Sigmoid colon (tissue), 7 donors: ENCODE measurements around the gene CLSTN1. TPM values are rescaled to one million over a fixed set of nuclear protein-coding genes. Genes with fewer than 3 reads are reported as not detected.

Source experiments
- DNase-seq: peaks from one replicate; pipeline ENCODE4 v3.0.0-alpha.2; 2019
- H3K27ac ChIP-seq, 4 donors: fragments of 200-600 bp; sonication (generic); one replicate each; pipeline ENCODE4 v1.5.1; 2016 to 2019; ENCODE audit warnings: mild to moderate bottlenecking in 1 of 4
- H3K27me3 ChIP-seq, 3 donors: fragments of 200-600 bp; sonication (generic); one replicate each; pipeline ENCODE4 v1.5.1; 2019; ENCODE audit warnings: mild to moderate bottlenecking in 1 of 3
- H3K36me3 ChIP-seq, 4 donors: fragments of 200-600 bp; sonication (generic); one replicate each; pipeline ENCODE4 v1.5.1; 2016 to 2019
- H3K4me1 ChIP-seq, 4 donors: fragments of 200-600 bp; sonication (generic); one replicate each; pipeline ENCODE4 v1.5.1; 2017 to 2019
- H3K4me3 ChIP-seq, 4 donors: fragments of 200-600 bp; sonication (generic); one replicate each; pipeline ENCODE4 v1.5.1; 2017 to 2019; ENCODE audit warnings: mild to moderate bottlenecking in 2 of 4, moderate library complexity in 1 of 4
- H3K9me3 ChIP-seq, 4 donors: fragments of 200-600 bp in 3 of 4; sonication (generic) in 3 of 4; one replicate each; pipeline versions ENCODE4 v1.5.1 to v1.6.1; 2013 to 2019
- CTCF ChIP-seq, 4 experiments: fragments of 450-650 bp in 3 of 4; fragments of 200-600 bp in 1 of 4; IDR thresholded peaks; one replicate each; pipeline ENCODE4 v1.5.1; 2016 to 2019; ENCODE audit warnings: antibody characterized with exemption in 4 of 4, mild to moderate bottlenecking in 3 of 4, moderate library complexity in 2 of 4
- EP300 ChIP-seq, 4 donors: sonication (generic); formaldehyde crosslinking; IDR thresholded peaks; one replicate each; pipeline ENCODE4 v1.6.1; 2017; ENCODE audit warnings: antibody characterized with exemption in 4 of 4
- POLR2A ChIP-seq, 2 donors: fragments of 450-650 bp; IDR thresholded peaks; one replicate each; pipeline ENCODE4 v1.6.1; 2016; ENCODE audit warnings: antibody characterized with exemption in 2 of 2, mild to moderate bottlenecking in 2 of 2, moderate library complexity in 2 of 2
- POLR2AphosphoS5 ChIP-seq, 4 donors: sonication (generic); formaldehyde crosslinking; IDR thresholded peaks; one replicate each; pipeline ENCODE4 v1.6.1; 2017; ENCODE audit warnings: antibody characterized with exemption in 4 of 4
- WGBS, 2 donors: extraction: QIAGEN DNeasy Blood & Tissue Kit; methylation state at CpG; one replicate each; pipeline ENCODE4 v1.1.7; 2013; 5-methylcytosine and 5-hydroxymethylcytosine counted together
- intact Hi-C: fragments of 100-400 bp; cut with DNase I; formaldehyde crosslinking; loops from one replicate; pipeline ENCODE4 v1.15.1; 2023
- polyA plus RNA-seq, 3 donors: library from polyadenylated mRNA; stranded (reverse); fragments of 200-250 nt; gene quantifications; one replicate each; pipeline ENCODE4 v1.2.3, GENCODE V29; 2013
- total RNA-seq, 4 donors: library from RNA; depleted of rRNA; stranded (reverse); fragments of >200 nt; gene quantifications; one replicate each; pipeline ENCODE4 v1.1.0, GENCODE V29; 2016
- donor health status: healthy with polysubstance abuse.
- donor health status: Bipolar disorder and iron deficiency.
- donor health status: healthy.

Gene CLSTN1
- total and polyA plus RNA-seq, 7 donors: 21.0 to 105 (median 34.6) TPM

DNA sequence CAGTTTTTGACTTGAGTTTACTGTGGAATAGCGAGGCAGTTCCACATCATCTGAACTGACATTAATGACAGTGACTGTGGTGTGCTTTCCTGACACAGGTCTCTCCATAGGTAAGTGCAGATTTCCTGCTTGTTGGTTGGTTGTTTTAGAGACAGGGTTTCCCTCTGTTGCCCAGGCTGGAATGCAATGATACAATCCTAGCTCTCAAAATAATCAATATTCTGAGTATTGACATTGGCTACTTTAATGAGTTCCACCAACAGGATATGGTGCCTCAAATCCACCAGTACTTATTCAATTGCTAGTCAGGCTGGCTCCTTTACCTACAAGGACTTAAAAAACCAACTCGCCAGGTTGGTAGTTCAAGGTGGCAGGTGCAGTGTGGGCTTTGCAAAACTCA, 63.8 kb downstream of the CLSTN1 start:
- TF ChIP-seq POLR2AphosphoS5 (IDR thresholded peaks at IDR 0.05) (no peak), EP300 (IDR thresholded peaks at IDR 0.05) (no peak), POLR2A (IDR thresholded peaks at IDR 0.05) (no peak), CTCF (IDR thresholded peaks at IDR 0.05) (no peak)
- Histone ChIP-seq H3K27ac (no peak overlapping the region), H3K27me3 (no peaks in the 10 kb centered on the region), H3K4me1 (peaks cover 0 to 5% (median 0%) of the 10 kb centered on the region in 4 donors), H3K36me3 (peaks cover 0 to 1% (median 0%) of the 10 kb centered on the region in 4 donors), H3K9me3 (no peaks in the 10 kb centered on the region), H3K4me3 (no peak overlapping the region)
- 95 to 96% methylated on average over 2 of the region's 2 CpGs for WGBS, 2 donors
- intact Hi-C loops: no loop called here
- DNase-seq: no peak

GRCh38 chr1:9758559-9759121, 65.1 kb downstream of the CLSTN1 start:
- WGBS, 2 donors: 95% methylated on average over 10 of the region's 10 CpGs
- Histone ChIP-seq H3K27ac (no peak overlapping the region), H3K27me3 (no peaks in the 10 kb centered on the region), H3K4me3 (no peak overlapping the region), H3K4me1 (peaks cover 0 to 6% (median under 1%) of the 10 kb centered on the region in 4 donors), H3K9me3 (no peaks in the 10 kb centered on the region), H3K36me3 (peaks cover 0 to 14% (median 0%) of the 10 kb centered on the region in 4 donors)
- DNase-seq: no peak
- intact Hi-C loops: no loop called here
- TF ChIP-seq EP300 (IDR thresholded peaks at IDR 0.05) (no peak), POLR2A (IDR thresholded peaks at IDR 0.05) (no peak), POLR2AphosphoS5 (IDR thresholded peaks at IDR 0.05) (no peak), CTCF (IDR thresholded peaks at IDR 0.05) (no peak)

GRCh38 chr1:9755441-9755995, 68.2 kb downstream of the CLSTN1 start:
- Histone ChIP-seq H3K4me3 (no peak overlapping the region), H3K4me1 (peaks cover 0 to 13% (median 7%) of the 10 kb centered on the region in 4 donors), H3K36me3 (peaks cover 0 to 43% (median 10%) of the 10 kb centered on the region in 4 donors), H3K9me3 (no peaks in the 10 kb centered on the region), H3K27ac (no peak overlapping the region), H3K27me3 (no peaks in the 10 kb centered on the region)
- TF ChIP-seq EP300 (IDR thresholded peaks at IDR 0.05): no peak
- no peak for TF ChIP-seq CTCF (IDR thresholded peaks at IDR 0.05)
- TF ChIP-seq POLR2AphosphoS5 (IDR thresholded peaks at IDR 0.05): no peak
- TF ChIP-seq POLR2A (IDR thresholded peaks at IDR 0.05): no peak
- 79 to 84% methylated on average over 10 of the region's 10 CpGs for WGBS, 2 donors
- intact Hi-C loops: no loop called here
- DNase-seq: no peak

GRCh38 chr1:9753121-9753531, 70.6 kb downstream of the CLSTN1 start:
- Histone ChIP-seq H3K36me3 (peaks cover 10 to 67% (median 23%) of the 10 kb centered on the region in 4 donors), H3K4me1 (peaks cover 0 to 8% (median 7%) of the 10 kb centered on the region in 4 donors), H3K4me3 (no peak overlapping the region), H3K9me3 (no peaks in the 10 kb centered on the region), H3K27ac (no peak overlapping the region), H3K27me3 (no peaks in the 10 kb centered on the region)
- DNase-seq: no peak
- TF ChIP-seq POLR2AphosphoS5 (IDR thresholded peaks at IDR 0.05) (peak in 1 of 4 donors; percentile 9), POLR2A (IDR thresholded peaks at IDR 0.05) (no peak), EP300 (IDR thresholded peaks at IDR 0.05) (no peak), CTCF (IDR thresholded peaks at IDR 0.05) (no peak)
- intact Hi-C loops: no loop called here
- 93 to 95% methylated on average over 12 of the region's 12 CpGs for WGBS, 2 donors
